Measurements from ENCODE around the gene FOCAD. TPM values are rescaled to one million over a fixed set of nuclear protein-coding genes. Genes with fewer than 3 reads are reported as not detected.

FOCAD gene
- total RNA-seq, 1 donor from 2014 or later = 57.2 TPM

- no peaks in the 10 kb centered on the region for H3K9me3 Mint-ChIP-seq (ENCODE audit: unreplicated experiment)
- H3K4me1 Mint-ChIP-seq (ENCODE audit: unreplicated experiment) = peaks cover 18% of the 10 kb centered on the region
These were observed 1.7 kb downstream of the FOCAD start for GRCh38 chr9:20685769-20686168.

GRCh38 chr9:20689833-20690232 is 5.8 kb downstream of the FOCAD start:
- DNase-seq (ENCODE audit: low spot score) = no peak
- Mint-ChIP-seq H3K9me3 (ENCODE audit: unreplicated experiment) (no peaks in the 10 kb centered on the region), H3K4me3 (ENCODE audit: unreplicated experiment) (no peak overlapping the region), H3K27me3 (ENCODE audit: unreplicated experiment) (peaks cover under 1% of the 10 kb centered on the region), H3K4me1 (ENCODE audit: unreplicated experiment) (peaks cover 19% of the 10 kb centered on the region), H3K27ac (ENCODE audit: unreplicated experiment) (no peak overlapping the region), H3K36me3 (ENCODE audit: low read depth, unreplicated experiment) (no peaks in the 10 kb centered on the region)
- TF ChIP-seq CTCF (IDR thresholded peaks at IDR 0.05; ENCODE audit: unreplicated experiment) = no peak

More at GRCh38 chr9:20685769-20686168, 1.7 kb downstream of the FOCAD start:
- no peak overlapping the region for H3K4me3 Mint-ChIP-seq (ENCODE audit: unreplicated experiment)
- H3K36me3 Mint-ChIP-seq (ENCODE audit: low read depth, unreplicated experiment) = no peaks in the 10 kb centered on the region
- H3K27me3 Mint-ChIP-seq (ENCODE audit: unreplicated experiment) = peaks cover 6% of the 10 kb centered on the region
- no peak for DNase-seq (ENCODE audit: low spot score)
- no peak for TF ChIP-seq CTCF (IDR thresholded peaks at IDR 0.05; ENCODE audit: unreplicated experiment)
- H3K27ac Mint-ChIP-seq (ENCODE audit: unreplicated experiment) = no peak overlapping the region

- Mint-ChIP-seq H3K9me3 (ENCODE audit: unreplicated experiment) (no peaks in the 10 kb centered on the region), H3K4me3 (ENCODE audit: unreplicated experiment) (no peak overlapping the region), H3K27ac (ENCODE audit: unreplicated experiment) (no peak overlapping the region), H3K27me3 (ENCODE audit: unreplicated experiment) (no peaks in the 10 kb centered on the region), H3K4me1 (ENCODE audit: unreplicated experiment) (peaks cover 10% of the 10 kb centered on the region), H3K36me3 (ENCODE audit: low read depth, unreplicated experiment) (no peaks in the 10 kb centered on the region)
- no peak for DNase-seq (ENCODE audit: low spot score)
- no peak for TF ChIP-seq CTCF (IDR thresholded peaks at IDR 0.05; ENCODE audit: unreplicated experiment)
These were observed 8.5 kb downstream of the FOCAD start for GRCh38 chr9:20692554-20692953.

GRCh38 chr9:20693068-20693467 is 9.0 kb downstream of the FOCAD start:
- no peaks in the 10 kb centered on the region for H3K9me3 Mint-ChIP-seq (ENCODE audit: unreplicated experiment)
- H3K27ac Mint-ChIP-seq (ENCODE audit: unreplicated experiment) = no peak overlapping the region
- H3K36me3 Mint-ChIP-seq (ENCODE audit: low read depth, unreplicated experiment) = no peaks in the 10 kb centered on the region
- H3K4me1 Mint-ChIP-seq (ENCODE audit: unreplicated experiment) = peaks cover 10% of the 10 kb centered on the region
- H3K27me3 Mint-ChIP-seq (ENCODE audit: unreplicated experiment) = no peaks in the 10 kb centered on the region
- DNase-seq (ENCODE audit: low spot score) = no peak
- H3K4me3 Mint-ChIP-seq (ENCODE audit: unreplicated experiment) = no peak overlapping the region
- TF ChIP-seq CTCF (IDR thresholded peaks at IDR 0.05; ENCODE audit: unreplicated experiment) = no peak

GRCh38 chr9:20694248-20694647 is 10.2 kb downstream of the FOCAD start:
- no peak for TF ChIP-seq CTCF (IDR thresholded peaks at IDR 0.05; ENCODE audit: unreplicated experiment)
- Mint-ChIP-seq H3K4me1 (ENCODE audit: unreplicated experiment) (peaks cover 14% of the 10 kb centered on the region), H3K36me3 (ENCODE audit: low read depth, unreplicated experiment) (no peaks in the 10 kb centered on the region), H3K27me3 (ENCODE audit: unreplicated experiment) (no peaks in the 10 kb centered on the region), H3K27ac (ENCODE audit: unreplicated experiment) (no peak overlapping the region), H3K9me3 (ENCODE audit: unreplicated experiment) (no peaks in the 10 kb centered on the region), H3K4me3 (ENCODE audit: unreplicated experiment) (no peak overlapping the region)
- no peak for DNase-seq (ENCODE audit: low spot score)

Measured in endothelial cell (in vitro differentiated cells).